Omental fat pad (tissue), 4 donors: ENCODE data around the gene FAM83G. TPM values are rescaled to one million over a fixed set of nuclear protein-coding genes. Genes with fewer than 3 reads are reported as not detected.

Source experiments
- ATAC-seq: fragments of 150-250 bp; one replicate; pipeline ENCODE4 v1.9.1; 2016; ENCODE audit warnings: mild to moderate bottlenecking, moderate library complexity; ENCODE audit not compliant: low FRiP score
- DNase-seq: peaks from one replicate; pipeline ENCODE4 v3.0.0-alpha.2; 2019; ENCODE audit warnings: low spot score
- CTCF ChIP-seq, 3 donors: fragments of 450-650 bp; IDR thresholded peaks; one replicate each; pipeline ENCODE4 v1.5.1; 2016 to 2017; ENCODE audit warnings: antibody characterized with exemption in 3 of 3, mild to moderate bottlenecking in 3 of 3, moderate library complexity in 2 of 3
- total RNA-seq, 4 donors: library from RNA; depleted of rRNA; stranded (reverse); fragments of >200 nt; gene quantifications; one replicate each; pipeline ENCODE4 v1.1.0, GENCODE V29; 2016

The FAM83G gene
- total RNA-seq, 4 donors from 2014 or later, result 0.95 to 19.9 (median 14.3) TPM

DNA sequence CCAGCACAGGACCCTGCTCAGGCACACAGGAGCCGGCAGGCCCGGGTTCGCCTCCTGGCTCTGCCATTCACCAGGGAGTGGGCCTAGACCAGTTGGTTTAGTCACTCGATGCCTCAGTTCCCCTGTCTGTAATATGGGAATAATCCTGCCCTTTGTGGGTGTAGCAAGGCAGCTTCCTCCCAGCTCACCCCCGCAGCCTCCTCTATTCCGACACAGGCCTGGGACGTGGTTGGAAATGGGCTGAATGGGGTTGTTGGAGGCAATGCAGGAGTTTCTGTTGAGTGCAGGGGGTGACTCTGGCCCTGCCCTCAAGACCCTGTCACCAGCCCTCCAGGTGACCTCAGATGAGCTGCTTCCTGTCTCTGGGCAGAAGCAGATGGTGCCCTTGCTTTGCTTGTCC is 32.8 kb downstream of the FAM83G start:
- no peak for TF ChIP-seq CTCF (IDR thresholded peaks at IDR 0.05)
- DNase-seq (no peak), ATAC-seq (no peak)

DNA sequence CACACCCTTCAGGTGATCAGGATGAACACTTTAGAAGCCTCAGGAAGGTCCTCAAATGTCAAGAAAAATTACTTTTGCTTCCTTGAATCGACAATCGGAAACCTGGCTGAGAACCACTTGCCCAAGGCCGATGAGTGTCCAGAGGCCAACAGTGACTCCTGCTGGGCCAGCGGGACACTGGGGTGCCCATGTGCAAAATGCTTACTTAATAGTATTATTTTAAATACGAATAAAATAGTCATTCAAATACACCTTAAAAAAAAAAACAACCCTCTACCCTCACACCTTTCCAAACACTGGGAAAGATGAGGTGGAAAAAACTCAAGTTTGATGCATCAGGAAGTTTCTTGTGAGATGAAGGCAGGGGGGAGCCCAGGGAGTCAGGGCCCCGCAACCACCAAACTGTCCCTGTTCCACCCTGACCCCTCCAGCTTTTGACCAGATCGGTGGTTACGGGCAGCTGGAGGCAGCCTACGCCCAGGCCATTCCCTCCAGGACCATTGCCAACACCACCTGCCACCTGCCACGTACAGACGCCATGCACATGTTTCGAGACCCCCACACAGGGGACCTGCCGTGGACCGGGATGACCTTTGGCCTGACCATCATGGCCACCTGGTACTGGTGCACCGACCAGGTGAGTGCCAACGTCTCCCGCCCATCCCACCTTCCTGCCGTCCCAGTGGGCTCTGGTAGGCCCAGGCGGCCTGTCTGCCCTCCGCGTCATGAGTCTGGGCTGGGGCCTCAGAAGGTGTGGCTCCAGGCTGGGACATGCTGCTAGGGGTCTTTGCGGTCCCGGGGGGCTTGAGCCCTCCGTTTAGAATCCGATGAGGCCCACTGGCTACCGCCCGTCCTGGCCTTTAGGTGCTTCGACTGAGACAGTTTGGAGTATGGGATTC is 33.7 kb downstream of the FAM83G start:
- DNase-seq, result no peak
- no peak for ATAC-seq
- no peak for TF ChIP-seq CTCF (IDR thresholded peaks at IDR 0.05)

- ATAC-seq (no peak), DNase-seq (no peak)
- no peak for TF ChIP-seq CTCF (IDR thresholded peaks at IDR 0.05)
These were observed 35.3 kb downstream of the FAM83G start for GRCh38 chr17:18968945-18969887.

- TF ChIP-seq CTCF (IDR thresholded peaks at IDR 0.05), result no peak
- DNase-seq (no peak), ATAC-seq (no peak)
These were observed 36.2 kb downstream of the FAM83G start for GRCh38 chr17:18968345-18968744.

DNA sequence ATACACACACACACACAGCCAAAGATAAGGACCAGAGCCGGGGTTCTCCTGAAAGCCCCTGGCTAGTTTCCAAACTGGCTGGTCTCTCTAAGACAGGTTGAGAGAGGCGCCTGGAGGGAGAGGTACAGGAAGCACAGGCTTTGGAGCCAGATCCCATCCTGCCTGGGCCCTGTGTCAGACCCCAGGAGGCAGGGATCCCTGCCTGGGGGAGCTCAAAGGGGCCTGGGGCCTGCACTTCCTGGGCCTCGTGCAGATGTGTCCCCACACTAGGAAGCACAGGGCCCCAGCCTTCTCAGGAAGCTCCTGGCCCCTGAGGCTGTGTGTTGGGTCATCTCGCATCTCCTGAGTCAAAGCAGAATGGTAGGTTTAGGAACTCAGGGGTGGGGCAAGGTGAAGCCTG is 36.6 kb downstream of the FAM83G start:
- DNase-seq (no peak), ATAC-seq (no peak)
- no peak for TF ChIP-seq CTCF (IDR thresholded peaks at IDR 0.05)

GRCh38 chr17:18966831-18967624 is 37.5 kb downstream of the FAM83G start:
- no peak for TF ChIP-seq CTCF (IDR thresholded peaks at IDR 0.05)
- ATAC-seq (no peak), DNase-seq (no peak)
